GM23248 (cell line): ENCODE measurements around the gene VKORC1L1. TPM values are rescaled to one million over a fixed set of nuclear protein-coding genes. Genes with fewer than 3 reads are reported as not detected.
"Not testable (repeated sequence)": the region's sequence is repeated elsewhere in the genome, so short reads cannot be mapped to it uniquely, and the experiment has no call there.

Source experiments
- DNase-seq: peaks from one replicate; pipeline ENCODE4 v3.0.0-alpha.2; 2015
- H2AFZ ChIP-seq: fragments of 200-600 bp; sonication (generic); 2 replicates; pipeline ENCODE4 v1.6.1; 2016; ENCODE audit warnings: antibody characterized with exemption
- H3F3A ChIP-seq: fragments of 200-600 bp; sonication (generic); 2 replicates; pipeline ENCODE4 v1.6.1; 2016; ENCODE audit warnings: mild to moderate bottlenecking, antibody characterized with exemption, mixed run types; ENCODE audit not compliant: insufficient read depth
- H3K27ac ChIP-seq: fragments of 200-600 bp; sonication (generic); 2 replicates; pipeline ENCODE4 v1.5.1; 2016; ENCODE audit warnings: mild to moderate bottlenecking
- H3K27me3 ChIP-seq: fragments of 200-600 bp; sonication (generic); replicated peaks from 2 replicates; pipeline ENCODE4 v1.6.1; 2016; ENCODE audit warnings: mild to moderate bottlenecking; ENCODE audit not compliant: insufficient read depth
- H3K36me3 ChIP-seq: fragments of 200-600 bp; sonication (generic); 2 replicates; pipeline ENCODE4 v1.6.1; 2016; ENCODE audit warnings: low read depth, mild to moderate bottlenecking
- H3K4me1 ChIP-seq: fragments of 200-600 bp; sonication (generic); 2 replicates; pipeline ENCODE4 v1.6.1; 2016; ENCODE audit warnings: mild to moderate bottlenecking; ENCODE audit not compliant: insufficient read depth
- H3K4me2 ChIP-seq: fragments of 200-600 bp; sonication (generic); one replicate; pipeline ENCODE4 v1.6.1; 2016; ENCODE audit warnings: mild to moderate bottlenecking; ENCODE audit not compliant: unreplicated experiment
- H3K4me3 ChIP-seq: fragments of 200-600 bp; sonication (generic); 2 replicates; pipeline ENCODE4 v1.5.1; 2016; ENCODE audit warnings: mild to moderate bottlenecking
- H3K79me2 ChIP-seq: fragments of 200-600 bp; sonication (generic); 2 replicates; pipeline ENCODE4 v1.6.1; 2016; ENCODE audit warnings: mild to moderate bottlenecking; ENCODE audit not compliant: insufficient read depth
- H3K9ac ChIP-seq: fragments of 200-600 bp; sonication (generic); 2 replicates; pipeline ENCODE4 v1.6.1; 2016; ENCODE audit warnings: mild to moderate bottlenecking
- H3K9me2 ChIP-seq: fragments of 200-600 bp; sonication (generic); 2 replicates; pipeline ENCODE4 v1.6.1; 2016; ENCODE audit warnings: mixed run types, mild to moderate bottlenecking, moderate library complexity; ENCODE audit not compliant: insufficient read depth
- H3K9me3 ChIP-seq: fragments of 200-600 bp; sonication (generic); one replicate; pipeline ENCODE4 v1.6.1; 2017; ENCODE audit warnings: low read depth
- H4K20me1 ChIP-seq: fragments of 200-600 bp; sonication (generic); 2 replicates; pipeline ENCODE4 v1.6.0; 2016; ENCODE audit not compliant: insufficient read depth
- EZH2 ChIP-seq: fragments of 200-600 bp; sonication (generic); IDR thresholded peaks from 2 replicates; pipeline ENCODE4 v1.6.1; 2018; ENCODE audit warnings: antibody characterized with exemption, mild to moderate bottlenecking; ENCODE audit not compliant: insufficient read depth, poor library complexity, severe bottlenecking
- EZH2phosphoT487 ChIP-seq: fragments of 200-600 bp; sonication (generic); IDR thresholded peaks from 2 replicates; pipeline ENCODE4 v1.6.1; 2018; ENCODE audit warnings: antibody characterized with exemption, moderate library complexity, mild to moderate bottlenecking, low read depth; ENCODE audit not compliant: insufficient read depth
- WGBS, 2 experiments: methylation state at CpG; one replicate each; pipeline ENCODE4 v1.1.6; 2015 to 2017; ENCODE audit warnings: low lambda C conversion rate in 2 of 2, low coverage in 1 of 2; ENCODE audit errors: missing lambda C conversion rate in 2 of 2; 5-methylcytosine and 5-hydroxymethylcytosine counted together
- in situ Hi-C: fragments of 300-500 bp; cut with MboI; formaldehyde crosslinking; loops from 2 replicates; pipeline ENCODE4 v1.15.0; 2020
- polyA plus RNA-seq: library from polyadenylated mRNA; unstranded; fragments of >200 nt; fragmentation: Nextera tagmentation; extraction: Ambion mirVana; gene quantifications from 2 replicates; pipeline ENCODE4 v1.2.1, GENCODE V29; 2016
- total RNA-seq: library from RNA; depleted of rRNA; stranded (reverse); fragments of >200 nt; shearing (Covaris generic); gene quantifications from 2 replicates; pipeline ENCODE4 v1.2.3, GENCODE V29; 2014

VKORC1L1 gene
- total and polyA plus RNA-seq, 2 experiments from 2014 or later: 20.0 to 22.0 TPM

GRCh38 chr7:65955718-65956117 lies 82.8 kb downstream of the VKORC1L1 start:
- in situ Hi-C loops: no loop called here
- 94 to 100% methylated on average over 4 of the region's 4 CpGs for WGBS, 2 experiments

GRCh38 chr7:65960351-65961074 lies 87.6 kb downstream of the VKORC1L1 start:
- in situ Hi-C loops: no loop called here
- Histone ChIP-seq H3K9ac (no peak overlapping the region), H4K20me1 (no peaks in the 10 kb centered on the region), H3K27me3 (no peaks in the 10 kb centered on the region), H3K9me2 (no peaks in the 10 kb centered on the region), H3K9me3 (no peaks in the 10 kb centered on the region), H3K36me3 (peaks cover 11% of the 10 kb centered on the region; the same call in 1 of the 2 replicates), H3F3A (peaks cover 13% of the 10 kb centered on the region; the same call in 1 of the 2 replicates), H3K79me2 (no peaks in the 10 kb centered on the region), H3K4me3 (no peak overlapping the region), H3K4me1 (no peaks in the 10 kb centered on the region), H3K4me2 (no peak overlapping the region), H2AFZ (no peak overlapping the region), H3K27ac (no peak overlapping the region)
- WGBS, 2 experiments: 71 to 73% methylated on average over 19 of the region's 19 CpGs
- TF ChIP-seq EZH2phosphoT487 (no peak), EZH2 (no peak)
- no peak for DNase-seq

More at GRCh38 chr7:65955718-65956117, 82.8 kb downstream of the VKORC1L1 start:
- no peak overlapping the region for H3K4me3 ChIP-seq
- no peaks in the 10 kb centered on the region for H3K9me2 ChIP-seq
- no peaks in the 10 kb centered on the region for H3K9me3 ChIP-seq
- no peak for DNase-seq
- no peaks in the 10 kb centered on the region for H3K4me1 ChIP-seq
- H3K27ac ChIP-seq: no peak overlapping the region
- peaks cover 16% of the 10 kb centered on the region for H3K36me3 ChIP-seq
- H3K9ac ChIP-seq: no peak overlapping the region
- no peaks in the 10 kb centered on the region for H4K20me1 ChIP-seq
- H2AFZ ChIP-seq: no peak overlapping the region
- no peaks in the 10 kb centered on the region for H3K79me2 ChIP-seq
- peaks cover 13% of the 10 kb centered on the region; the same call in 1 of the 2 replicates for H3F3A ChIP-seq
- no peaks in the 10 kb centered on the region for H3K27me3 ChIP-seq
- TF ChIP-seq EZH2phosphoT487: no peak
- TF ChIP-seq EZH2: no peak
- H3K4me2 ChIP-seq: no peak overlapping the region

- Histone ChIP-seq H3K27me3 (no peaks in the 10 kb centered on the region), H3K9ac (no peak overlapping the region), H3K9me3 (no peaks in the 10 kb centered on the region), H3K9me2 (no peaks in the 10 kb centered on the region), H3K36me3 (peaks cover 7% of the 10 kb centered on the region; the same call in 1 of the 2 replicates), H4K20me1 (no peaks in the 10 kb centered on the region), H3K79me2 (no peaks in the 10 kb centered on the region), H3F3A (peaks cover 8% of the 10 kb centered on the region; the same call in 1 of the 2 replicates), H3K4me1 (no peaks in the 10 kb centered on the region), H2AFZ (no peak overlapping the region), H3K4me2 (no peak overlapping the region), H3K27ac (no peak overlapping the region), H3K4me3 (no peak overlapping the region)
- in situ Hi-C loops: no loop called here
- no peak for DNase-seq
- 91 to 93% methylated on average over 5 to 6 of the region's 6 CpGs for WGBS, 2 experiments
- TF ChIP-seq EZH2: no peak
- no peak for TF ChIP-seq EZH2phosphoT487
Measured at GRCh38 chr7:65962033-65962432, 89.2 kb downstream of the VKORC1L1 start.

- H2AFZ ChIP-seq, H3K4me1 ChIP-seq, DNase-seq, H3K9me2 ChIP-seq, H4K20me1 ChIP-seq, H3K4me2 ChIP-seq, H3K4me3 ChIP-seq, H3K79me2 ChIP-seq, H3K36me3 ChIP-seq, H3F3A ChIP-seq, H3K9me3 ChIP-seq, H3K27me3 ChIP-seq, H3K9ac ChIP-seq, H3K27ac ChIP-seq, in situ Hi-C loops: not testable (repeated sequence)
- 82 to 88% methylated on average over 3 of the region's 3 CpGs for WGBS, 2 experiments
Measured at GRCh38 chr7:65964671-65965070, 91.8 kb downstream of the VKORC1L1 start.
